GM12872 (cell line): ENCODE measurements around the gene SHFL.

Experiments used
- CTCF ChIP-seq: IDR thresholded peaks from 3 replicates; pipeline ENCODE4 v1.5.1; 2011; ENCODE audit warnings: low read depth, mild to moderate bottlenecking, low read length, moderate library complexity; ENCODE audit not compliant: insufficient read depth

The SHFL gene

GRCh38 chr19:10088949-10089554, 2.9 kb downstream of the SHFL start:
- TF ChIP-seq CTCF: no peak

GRCh38 chr19:10089801-10090375, 3.8 kb downstream of the SHFL start:
- TF ChIP-seq CTCF: no peak

- no peak for TF ChIP-seq CTCF
These were observed 5.2 kb downstream of the SHFL start for GRCh38 chr19:10091370-10091687.

GRCh38 chr19:10091895-10092641, 6.0 kb downstream of the SHFL start:
- TF ChIP-seq CTCF: no peak

- TF ChIP-seq CTCF: no peak
These were observed 6.7 kb downstream of the SHFL start for GRCh38 chr19:10092648-10093294.

- TF ChIP-seq CTCF: no peak
These were observed 7.4 kb downstream of the SHFL start for GRCh38 chr19:10093295-10094186.

- no peak for TF ChIP-seq CTCF
These were observed 9.5 kb downstream of the SHFL start for GRCh38 chr19:10095622-10095947.
